Endothelial cell of umbilical vein (primary cell): ENCODE data around the gene ZNF775. TPM values are rescaled to one million over a fixed set of nuclear protein-coding genes. Genes with fewer than 3 reads are reported as not detected.
"Not testable (repeated sequence)": the region's sequence is repeated elsewhere in the genome, so short reads cannot be mapped to it uniquely, and the experiment has no call there.

Source experiments
- BruUV-seq: library from RNA; stranded (reverse); fragments of 400-500 nt; replicated peaks from 2 replicates; lab custom pipeline; 2021; lab: Mats Ljungman, UMichigan
- CTCF ChIA-PET: fragments of 300-600, 350-600 bp; sonication (Branson Sonifier 250); formaldehyde crosslinking; loops from one replicate; lab custom pipeline; 2021; ENCODE audit warnings: antibody characterized with exemption, inconsistent platforms; lab: Charles Lee
- POLR2A ChIA-PET: fragments of 300-600, 350-600 bp; sonication (Branson Sonifier 250); formaldehyde crosslinking; loops from one replicate; lab custom pipeline; 2021; ENCODE audit warnings: antibody characterized with exemption, inconsistent platforms; lab: Charles Lee
- DNase-seq: peaks from one replicate; pipeline ENCODE4 v3.0.0-alpha.2; 2011; ENCODE audit warnings: low read depth, low spot score
- FAIRE-seq: peaks from 2 replicates; lab custom pipeline; 2011; peaks lifted over from hg19 to GRCh38; lab: Jason Lieb, UNC
- H2AFZ ChIP-seq: 2 replicates; pipeline ENCODE4 v1.6.0; 2012; ENCODE audit warnings: low read depth, low read length, control low read depth, inconsistent platforms
- H3K27ac ChIP-seq: 2 replicates; pipeline ENCODE4 v1.5.1; 2011; ENCODE audit warnings: low read depth, mild to moderate bottlenecking, control low read depth, low read length, moderate library complexity; ENCODE audit not compliant: insufficient read depth
- H3K27me3 ChIP-seq, 2 experiments: 2 replicates each; pipeline versions ENCODE4 v1.6.0 to v1.6.1; 2011; ENCODE audit warnings: low read length in 2 of 2, mixed read lengths in 1 of 2; ENCODE audit not compliant: control insufficient read depth in 2 of 2, insufficient read depth in 2 of 2
- H3K36me3 ChIP-seq, 2 experiments: 2 replicates in 1 of 2; 3 replicates in 1 of 2; pipeline ENCODE4 v1.5.1; 2011; ENCODE audit warnings: low read length in 2 of 2, mild to moderate bottlenecking in 1 of 2, moderate library complexity in 1 of 2; ENCODE audit not compliant: control insufficient read depth in 2 of 2, insufficient read depth in 2 of 2; ENCODE audit errors: extremely low read depth in 1 of 2
- H3K4me1 ChIP-seq: 3 replicates; pipeline ENCODE4 v1.5.1; 2011; ENCODE audit warnings: mild to moderate bottlenecking, low read length; ENCODE audit not compliant: control insufficient read depth, insufficient read depth; ENCODE audit errors: extremely low read depth
- H3K4me2 ChIP-seq: 2 replicates; pipeline ENCODE4 v1.6.1; 2011; ENCODE audit warnings: low read length, control low read depth, mixed read lengths; ENCODE audit not compliant: insufficient read depth
- H3K4me3 ChIP-seq, 3 experiments: fragments of 200-600 bp in 1 of 3; sonication (generic), shearing (Covaris generic) in 1 of 3; replicated peaks in 1 of 3; 2 replicates each; pipeline ENCODE4 v1.5.1; 2011 to 2016; ENCODE audit warnings: control low read depth in 3 of 3, low read length in 3 of 3, mild to moderate bottlenecking in 2 of 3, inconsistent platforms in 1 of 3, low read depth in 1 of 3, moderate library complexity in 1 of 3; ENCODE audit not compliant: insufficient read depth in 1 of 3
- H3K79me2 ChIP-seq: 2 replicates; pipeline ENCODE4 v1.6.0; 2012; ENCODE audit warnings: low read length, inconsistent platforms; ENCODE audit not compliant: control insufficient read depth, insufficient read depth
- H3K9ac ChIP-seq: replicated peaks from 2 replicates; pipeline ENCODE3; 2011; ENCODE audit warnings: low read length, control low read depth; ENCODE audit not compliant: insufficient read depth; ENCODE audit errors: extremely low read depth
- H3K9me1 ChIP-seq: replicated peaks from 3 replicates; pipeline ENCODE4 v1.6.0; 2011; ENCODE audit warnings: mild to moderate bottlenecking, low read length; ENCODE audit not compliant: control insufficient read depth, insufficient read depth; ENCODE audit errors: extremely low read depth
- H3K9me3 ChIP-seq: replicated peaks from 2 replicates; pipeline ENCODE4 v1.5.1; 2012; ENCODE audit warnings: low read length, inconsistent platforms; ENCODE audit not compliant: control insufficient read depth, insufficient read depth
- H4K20me1 ChIP-seq: replicated peaks from 2 replicates; pipeline ENCODE3; 2011; ENCODE audit warnings: mild to moderate bottlenecking, low read length; ENCODE audit not compliant: control insufficient read depth, insufficient read depth; ENCODE audit errors: extremely low read depth
- EZH2 ChIP-seq: IDR thresholded peaks from 2 replicates; pipeline ENCODE4 v1.6.1; 2012; ENCODE audit warnings: borderline replicate concordance, low read depth, mild to moderate bottlenecking, moderate library complexity, low read length, inconsistent platforms; ENCODE audit not compliant: severe bottlenecking
- FOS ChIP-seq: IDR thresholded peaks from 2 replicates; pipeline ENCODE4 v1.6.1; 2011; ENCODE audit warnings: mild to moderate bottlenecking, low read length, moderate library complexity, borderline replicate concordance; ENCODE audit not compliant: insufficient read depth
- GATA2 ChIP-seq: IDR thresholded peaks from 2 replicates; pipeline ENCODE4 v1.7.0; 2011; ENCODE audit warnings: low read depth, mild to moderate bottlenecking, moderate library complexity, mixed read lengths, low read length; ENCODE audit not compliant: insufficient read length, insufficient read depth
- JUN ChIP-seq: IDR thresholded peaks from 2 replicates; pipeline ENCODE4 v1.6.1; 2011; ENCODE audit warnings: borderline replicate concordance, low read depth; ENCODE audit not compliant: insufficient read length, insufficient read depth
- MYC ChIP-seq: IDR thresholded peaks from one replicate; pipeline ENCODE4 v1.6.1; 2011; ENCODE audit warnings: mild to moderate bottlenecking, low read depth, low read length
- POLR2A ChIP-seq: IDR thresholded peaks from 2 replicates; pipeline ENCODE4 v1.6.1; 2012; ENCODE audit warnings: low read depth, mild to moderate bottlenecking, control low read depth, low read length
- POLR2AphosphoS5 ChIP-seq: IDR thresholded peaks from 2 replicates; pipeline ENCODE4 v1.6.1; 2012; ENCODE audit warnings: low read depth, mild to moderate bottlenecking, control low read depth, low read length, moderate library complexity; ENCODE audit not compliant: insufficient read depth
- dilution Hi-C: fragments of 300-500 bp; cut with MboI; formaldehyde crosslinking; loops from one replicate; pipeline ENCODE4 v1.15.0; 2019; ENCODE audit warnings: low sequenced_read_pairs; ENCODE audit not compliant: extremely low pct_ligation_motif_present
- intact Hi-C: fragments of 100-400 bp; cut with micrococcal nuclease; formaldehyde crosslinking; loops from one replicate; pipeline ENCODE4 v1.10.0; 2022
- polyA plus RNA-seq, 4 experiments: library from polyadenylated mRNA; depleted of rRNA in 3 of 4; stranded (reverse) in 3 of 4; unstranded in 1 of 4; fragments of >200 nt; gene quantifications; 2 replicates each; pipeline versions ENCODE4 v1.2.1 to v1.2.3, GENCODE V29; 2011 to 2012; ENCODE audit warnings: missing spikeins in 1 of 4
- total RNA-seq: library from RNA; stranded (reverse); gene quantifications from 2 replicates; pipeline ENCODE4 v1.2.3, GENCODE V29; 2021
- TF ChIP-seq, protein P1 (sequence below), 2 donors: IDR thresholded peaks; 1 replicate in 1 of 2; 2 replicates in 1 of 2; pipeline ENCODE4 v1.5.1; 2011; ENCODE audit warnings: low read length in 2 of 2, mild to moderate bottlenecking in 2 of 2, moderate library complexity in 2 of 2, control low read depth in 1 of 2, inconsistent platforms in 1 of 2, low read depth in 1 of 2; ENCODE audit not compliant: insufficient read depth in 1 of 2; ENCODE audit errors: extremely low read depth in 1 of 2
- TF ChIP-seq, protein P2 (sequence below): IDR thresholded peaks from 2 replicates; pipeline ENCODE4 v1.6.1; 2011; ENCODE audit not compliant: insufficient read depth, insufficient read length

ZNF775 gene
- total and polyA plus RNA-seq, 2 donors (not counting 3 experiments of a cell fraction or from before 2014, with no cell fraction given), result 5.8 to 8.3 TPM

DNA sequence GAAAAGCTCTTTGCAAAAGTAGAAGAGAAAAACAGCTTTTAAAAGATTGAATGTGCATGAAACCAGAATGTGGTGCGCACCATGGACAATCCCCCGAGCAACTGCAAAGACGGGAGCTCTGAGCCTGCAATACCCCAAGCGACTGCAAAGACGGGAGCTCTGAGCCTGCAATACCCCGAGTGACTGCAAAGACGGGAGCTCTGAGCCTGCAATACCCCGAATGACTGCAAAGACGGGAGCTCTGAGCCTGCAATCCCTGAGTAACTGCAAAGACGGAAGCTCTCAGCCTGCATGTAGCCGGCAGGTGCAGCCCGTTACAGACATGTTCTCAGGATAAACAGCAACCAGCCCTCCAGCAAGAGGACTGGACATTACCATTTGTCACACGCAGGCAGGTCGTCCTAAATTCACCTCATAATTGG is 6.2 kb downstream of the ZNF775 start:
- Histone ChIP-seq H3K9me1 (no peaks in the 10 kb centered on the region), H3K4me3 (no peak overlapping the region), H2AFZ (no peak overlapping the region), H3K36me3 (peaks cover 0 to 16% of the 10 kb centered on the region in 2 experiments), H3K27ac (no peak overlapping the region), H4K20me1 (no peaks in the 10 kb centered on the region), H3K9me3 (no peaks in the 10 kb centered on the region), H3K4me1 (peaks cover 2% of the 10 kb centered on the region), H3K4me2 (no peak overlapping the region), H3K79me2 (peaks cover 29% of the 10 kb centered on the region), H3K9ac (no peak overlapping the region), H3K27me3 (no peaks in the 10 kb centered on the region)
- intact Hi-C loops, result no loop called here
- dilution Hi-C loops, result no loop called here
- TF ChIP-seq POLR2AphosphoS5 (no peak), FOS (no peak), EZH2 (no peak), MYC (no peak), JUN (no peak), GATA2 (no peak), POLR2A (no peak)
- TF ChIP-seq, protein P1, sequence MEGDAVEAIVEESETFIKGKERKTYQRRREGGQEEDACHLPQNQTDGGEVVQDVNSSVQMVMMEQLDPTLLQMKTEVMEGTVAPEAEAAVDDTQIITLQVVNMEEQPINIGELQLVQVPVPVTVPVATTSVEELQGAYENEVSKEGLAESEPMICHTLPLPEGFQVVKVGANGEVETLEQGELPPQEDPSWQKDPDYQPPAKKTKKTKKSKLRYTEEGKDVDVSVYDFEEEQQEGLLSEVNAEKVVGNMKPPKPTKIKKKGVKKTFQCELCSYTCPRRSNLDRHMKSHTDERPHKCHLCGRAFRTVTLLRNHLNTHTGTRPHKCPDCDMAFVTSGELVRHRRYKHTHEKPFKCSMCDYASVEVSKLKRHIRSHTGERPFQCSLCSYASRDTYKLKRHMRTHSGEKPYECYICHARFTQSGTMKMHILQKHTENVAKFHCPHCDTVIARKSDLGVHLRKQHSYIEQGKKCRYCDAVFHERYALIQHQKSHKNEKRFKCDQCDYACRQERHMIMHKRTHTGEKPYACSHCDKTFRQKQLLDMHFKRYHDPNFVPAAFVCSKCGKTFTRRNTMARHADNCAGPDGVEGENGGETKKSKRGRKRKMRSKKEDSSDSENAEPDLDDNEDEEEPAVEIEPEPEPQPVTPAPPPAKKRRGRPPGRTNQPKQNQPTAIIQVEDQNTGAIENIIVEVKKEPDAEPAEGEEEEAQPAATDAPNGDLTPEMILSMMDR (IDR thresholded peaks at IDR 0.05; ENCODE audit: extremely low read depth in 1 of 2, insufficient read depth in 1 of 2, low read depth in 1 of 2, low read length in 2 of 2), result no peak
- TF ChIP-seq, protein P2, sequence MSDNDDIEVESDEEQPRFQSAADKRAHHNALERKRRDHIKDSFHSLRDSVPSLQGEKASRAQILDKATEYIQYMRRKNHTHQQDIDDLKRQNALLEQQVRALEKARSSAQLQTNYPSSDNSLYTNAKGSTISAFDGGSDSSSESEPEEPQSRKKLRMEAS, result no peak
- FAIRE-seq, result no peak
- no peak for DNase-seq
- CTCF ChIA-PET, result interaction anchor here (1.2 to 1.3 kb wide), 2 partner anchors 8 to 33 kb away, joined by 3 to 4 read pairs; no protein-coding TSS in a partner anchor
- no TSS peak for BruUV-seq
- POLR2A ChIA-PET, result no interaction called here

DNA sequence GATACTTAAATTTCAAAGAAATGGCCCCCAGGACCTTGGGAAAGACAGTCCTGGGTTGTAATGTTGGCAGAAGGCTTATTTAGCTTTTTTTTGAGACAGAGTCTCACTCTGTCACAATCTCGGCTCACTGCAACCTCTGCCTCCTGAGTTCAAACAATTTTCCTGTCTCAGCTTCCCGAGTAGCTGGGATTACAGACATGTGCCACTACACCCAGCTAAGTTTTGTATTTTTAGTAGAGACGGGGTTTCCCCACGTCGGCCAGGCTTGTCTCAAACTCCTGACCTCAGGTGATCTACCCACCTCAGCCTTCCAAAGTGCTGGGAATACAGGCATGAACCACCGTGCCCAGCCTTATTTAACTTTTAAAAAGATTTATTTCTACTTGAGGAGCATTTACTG is 6.8 kb downstream of the ZNF775 start:
- dilution Hi-C loops, H3K4me3 ChIP-seq, POLR2A ChIA-PET, H3K9ac ChIP-seq, H3K4me2 ChIP-seq, BruUV-seq, H3K9me1 ChIP-seq, FAIRE-seq, intact Hi-C loops, H3K9me3 ChIP-seq, H2AFZ ChIP-seq, H3K27me3 ChIP-seq, H3K27ac ChIP-seq, DNase-seq, H4K20me1 ChIP-seq, H3K4me1 ChIP-seq: not testable (repeated sequence)
- Histone ChIP-seq H3K79me2 (peaks cover 23% of the 10 kb centered on the region), H3K36me3 (peaks cover 0 to 16% of the 10 kb centered on the region in 2 experiments)
- CTCF ChIA-PET, result interaction anchor here (1.2 to 1.3 kb wide), 2 partner anchors 7 to 32 kb away, joined by 3 to 4 read pairs; no protein-coding TSS in a partner anchor
